ENCODE data around the gene KRT73. TPM values are rescaled to one million over a fixed set of nuclear protein-coding genes. Genes with fewer than 3 reads are reported as not detected.

Gene KRT73
- total and polyA plus RNA-seq, 2 donors (not counting 3 experiments of a cell fraction or from before 2014, with no cell fraction given) = not detected

DNA sequence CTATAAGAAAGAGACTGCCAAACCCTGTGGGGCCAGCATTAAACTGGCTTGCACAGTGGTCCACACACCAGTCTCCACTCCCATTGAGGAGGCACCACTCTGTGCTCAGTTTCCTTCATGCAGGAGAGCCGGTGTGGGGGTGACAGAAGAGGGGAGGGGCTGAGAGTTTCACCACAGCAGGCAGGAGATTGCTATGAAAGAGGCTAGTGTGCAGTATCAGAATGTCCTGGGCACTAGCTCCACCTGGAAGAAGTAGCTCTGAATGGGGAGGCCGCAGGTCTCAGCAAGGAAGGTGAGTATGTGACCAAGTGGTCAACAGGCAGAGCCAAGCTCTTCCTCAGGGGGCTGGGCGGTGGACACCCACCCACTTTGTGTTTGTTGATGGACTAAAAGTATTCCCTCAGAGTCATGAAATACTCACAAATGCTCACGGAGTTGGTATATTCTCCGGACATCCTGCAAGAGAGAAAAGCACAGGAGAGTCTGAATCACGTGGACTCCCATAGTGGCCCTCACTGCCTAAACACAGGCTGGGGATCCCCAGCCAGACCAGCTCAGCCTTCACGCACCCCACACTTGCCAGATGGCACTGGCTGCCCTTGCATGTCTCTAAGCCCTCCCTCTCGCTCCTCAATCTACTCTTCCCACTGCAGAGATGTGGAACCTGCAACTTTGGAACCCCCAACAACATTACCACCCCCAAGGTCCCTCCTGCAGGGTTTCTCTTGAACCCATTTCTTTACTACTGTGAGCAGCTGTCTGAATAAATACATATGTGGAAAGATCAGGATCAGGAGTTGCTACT, 9.3 kb downstream of the KRT73 start:
- CTCF ChIA-PET = no interaction called here
- Histone ChIP-seq H3K9me1 (replicated peaks; ENCODE audit: control insufficient read depth, extremely low read depth, insufficient read depth, low read length) (no peaks in the 10 kb centered on the region), H3K4me2 (ENCODE audit: insufficient read depth, low read length) (no peak overlapping the region), H3K9me3 (replicated peaks; ENCODE audit: control insufficient read depth, insufficient read depth, low read length) (no peaks in the 10 kb centered on the region), H3K27ac (ENCODE audit: insufficient read depth, low read depth, low read length) (no peak overlapping the region), H3K27me3 (ENCODE audit: control insufficient read depth in 2 of 2, insufficient read depth in 2 of 2, low read length in 2 of 2) (peaks cover 0 to 3% of the 10 kb centered on the region in 2 experiments), H3K36me3 (ENCODE audit: control insufficient read depth in 2 of 2, extremely low read depth in 1 of 2, insufficient read depth in 2 of 2, low read length in 2 of 2) (no peaks in the 10 kb centered on the region), H3K79me2 (ENCODE audit: control insufficient read depth, insufficient read depth, low read length) (no peaks in the 10 kb centered on the region), H3K4me3 (replicated peaks in 1 of 3; ENCODE audit: insufficient read depth in 1 of 3, low read depth in 1 of 3, low read length in 3 of 3) (no peak overlapping the region), H3K9ac (replicated peaks; ENCODE audit: extremely low read depth, insufficient read depth, low read length) (no peak overlapping the region), H2AFZ (ENCODE audit: low read depth, low read length) (no peak overlapping the region), H4K20me1 (replicated peaks; ENCODE audit: control insufficient read depth, extremely low read depth, insufficient read depth, low read length) (no peaks in the 10 kb centered on the region), H3K4me1 (ENCODE audit: control insufficient read depth, extremely low read depth, insufficient read depth, low read length) (no peaks in the 10 kb centered on the region)
- DNase-seq (ENCODE audit: low read depth, low spot score) = no peak
- intact Hi-C loops (cut with micrococcal nuclease) (no loop called here), dilution Hi-C loops (cut with MboI; ENCODE audit: extremely low pct_ligation_motif_present, low sequenced_read_pairs) (no loop called here)
- POLR2A ChIA-PET = no interaction called here
- no peak for FAIRE-seq
- TF ChIP-seq JUN (IDR thresholded peaks at IDR 0.05; ENCODE audit: borderline replicate concordance, insufficient read depth, insufficient read length, low read depth) = no peak
- TF ChIP-seq GATA2 (IDR thresholded peaks at IDR 0.05; ENCODE audit: insufficient read depth, insufficient read length, low read depth, low read length) = no peak
- TF ChIP-seq, protein P1, sequence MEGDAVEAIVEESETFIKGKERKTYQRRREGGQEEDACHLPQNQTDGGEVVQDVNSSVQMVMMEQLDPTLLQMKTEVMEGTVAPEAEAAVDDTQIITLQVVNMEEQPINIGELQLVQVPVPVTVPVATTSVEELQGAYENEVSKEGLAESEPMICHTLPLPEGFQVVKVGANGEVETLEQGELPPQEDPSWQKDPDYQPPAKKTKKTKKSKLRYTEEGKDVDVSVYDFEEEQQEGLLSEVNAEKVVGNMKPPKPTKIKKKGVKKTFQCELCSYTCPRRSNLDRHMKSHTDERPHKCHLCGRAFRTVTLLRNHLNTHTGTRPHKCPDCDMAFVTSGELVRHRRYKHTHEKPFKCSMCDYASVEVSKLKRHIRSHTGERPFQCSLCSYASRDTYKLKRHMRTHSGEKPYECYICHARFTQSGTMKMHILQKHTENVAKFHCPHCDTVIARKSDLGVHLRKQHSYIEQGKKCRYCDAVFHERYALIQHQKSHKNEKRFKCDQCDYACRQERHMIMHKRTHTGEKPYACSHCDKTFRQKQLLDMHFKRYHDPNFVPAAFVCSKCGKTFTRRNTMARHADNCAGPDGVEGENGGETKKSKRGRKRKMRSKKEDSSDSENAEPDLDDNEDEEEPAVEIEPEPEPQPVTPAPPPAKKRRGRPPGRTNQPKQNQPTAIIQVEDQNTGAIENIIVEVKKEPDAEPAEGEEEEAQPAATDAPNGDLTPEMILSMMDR (IDR thresholded peaks at IDR 0.05; ENCODE audit: extremely low read depth in 1 of 2, insufficient read depth in 1 of 2, low read depth in 1 of 2, low read length in 2 of 2) = no peak
- no peak for TF ChIP-seq MYC (IDR thresholded peaks at IDR 0.05; ENCODE audit: low read depth, low read length)
- TF ChIP-seq POLR2A (IDR thresholded peaks at IDR 0.05; ENCODE audit: low read depth, low read length) = no peak
- TF ChIP-seq EZH2 (IDR thresholded peaks at IDR 0.05; ENCODE audit: borderline replicate concordance, low read depth, low read length, severe bottlenecking) = no peak
- TF ChIP-seq, protein P2, sequence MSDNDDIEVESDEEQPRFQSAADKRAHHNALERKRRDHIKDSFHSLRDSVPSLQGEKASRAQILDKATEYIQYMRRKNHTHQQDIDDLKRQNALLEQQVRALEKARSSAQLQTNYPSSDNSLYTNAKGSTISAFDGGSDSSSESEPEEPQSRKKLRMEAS (IDR thresholded peaks at IDR 0.05; ENCODE audit: insufficient read depth, insufficient read length) = no peak
- TF ChIP-seq FOS (IDR thresholded peaks at IDR 0.05; ENCODE audit: borderline replicate concordance, insufficient read depth, low read length) = no peak
- no peak for TF ChIP-seq POLR2AphosphoS5 (IDR thresholded peaks at IDR 0.05; ENCODE audit: insufficient read depth, low read depth, low read length)
- no TSS peak for BruUV-seq (replicated peaks)
